ENCODE data around the gene GMDS. TPM values are rescaled to one million over a fixed set of nuclear protein-coding genes. Genes with fewer than 3 reads are reported as not detected.

Gene GMDS
- total and polyA plus RNA-seq, 2 donors (not counting 1 experiment from before 2014, with no cell fraction given) = 11.5 to 16.4 TPM

DNA sequence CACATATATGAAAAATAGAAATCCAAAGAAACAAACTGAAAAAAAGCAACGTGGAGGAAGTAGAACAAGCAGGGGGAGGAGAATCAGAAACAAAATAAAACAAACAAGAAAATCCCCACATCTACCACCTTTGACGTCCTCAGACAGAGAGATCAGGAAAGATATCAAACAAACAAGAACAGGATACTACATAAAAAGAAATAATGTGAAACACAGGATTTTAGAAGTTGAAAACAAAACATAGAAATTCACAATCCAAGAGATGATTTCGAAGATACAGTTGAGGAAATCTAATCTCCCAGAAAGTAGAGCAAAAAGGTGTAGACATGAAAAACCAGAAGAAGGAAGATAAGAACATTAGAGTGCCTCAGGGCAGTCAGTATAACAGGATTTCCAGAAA is 514.5 kb downstream of the GMDS start:
- WGBS (ENCODE audit: insufficient coverage) = no CpG with 5 or more reads among the region's 3 CpGs
- peaks cover 0 to 13% (median 2%) of the 10 kb centered on the region in 3 donors for H3K9me3 ChIP-seq (ENCODE audit: control extremely low read depth in 1 of 3, control insufficient read depth in 2 of 3, insufficient read depth in 1 of 3, low read length in 2 of 3)
- Mint-ChIP-seq H3K4me3 (no peak overlapping the region), H3K9me3 (ENCODE audit: insufficient read depth) (peaks cover 6% of the 10 kb centered on the region), H3K4me1 (no peaks in the 10 kb centered on the region), H3K27me3 (no peaks in the 10 kb centered on the region), H3K27ac (no peak overlapping the region)
- no peaks in the 10 kb centered on the region for H4K20me1 ChIP-seq (ENCODE audit: control insufficient read depth, insufficient read depth, low read length, poor library complexity, severe bottlenecking)
- intact Hi-C loops (cut with micrococcal nuclease) = loop anchor here (10.0 kb wide), 1 partner anchor 106 kb away; no protein-coding TSS in a partner anchor
- no peaks in the 10 kb centered on the region for H3K36me3 ChIP-seq (replicated peaks in 1 of 2; ENCODE audit: control extremely low read depth in 1 of 2, control insufficient read depth in 1 of 2, extremely low read depth in 1 of 2, insufficient read depth in 2 of 2, low read length in 1 of 2)
- H3K4me1 ChIP-seq (ENCODE audit: control insufficient read depth in 2 of 2, insufficient read depth in 2 of 2, low read length in 2 of 2) = no peaks in the 10 kb centered on the region
- no peak for TF ChIP-seq EZH2 (IDR thresholded peaks at IDR 0.05; ENCODE audit: borderline replicate concordance, insufficient read depth, low read depth, low read length, poor library complexity, severe bottlenecking)
- TF ChIP-seq, protein P1, sequence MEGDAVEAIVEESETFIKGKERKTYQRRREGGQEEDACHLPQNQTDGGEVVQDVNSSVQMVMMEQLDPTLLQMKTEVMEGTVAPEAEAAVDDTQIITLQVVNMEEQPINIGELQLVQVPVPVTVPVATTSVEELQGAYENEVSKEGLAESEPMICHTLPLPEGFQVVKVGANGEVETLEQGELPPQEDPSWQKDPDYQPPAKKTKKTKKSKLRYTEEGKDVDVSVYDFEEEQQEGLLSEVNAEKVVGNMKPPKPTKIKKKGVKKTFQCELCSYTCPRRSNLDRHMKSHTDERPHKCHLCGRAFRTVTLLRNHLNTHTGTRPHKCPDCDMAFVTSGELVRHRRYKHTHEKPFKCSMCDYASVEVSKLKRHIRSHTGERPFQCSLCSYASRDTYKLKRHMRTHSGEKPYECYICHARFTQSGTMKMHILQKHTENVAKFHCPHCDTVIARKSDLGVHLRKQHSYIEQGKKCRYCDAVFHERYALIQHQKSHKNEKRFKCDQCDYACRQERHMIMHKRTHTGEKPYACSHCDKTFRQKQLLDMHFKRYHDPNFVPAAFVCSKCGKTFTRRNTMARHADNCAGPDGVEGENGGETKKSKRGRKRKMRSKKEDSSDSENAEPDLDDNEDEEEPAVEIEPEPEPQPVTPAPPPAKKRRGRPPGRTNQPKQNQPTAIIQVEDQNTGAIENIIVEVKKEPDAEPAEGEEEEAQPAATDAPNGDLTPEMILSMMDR (IDR thresholded peaks at IDR 0.05) = no peak
- ATAC-seq (ENCODE audit: low read depth) (no peak), DNase-seq (no peak)
- no peak overlapping the region for H3K27ac ChIP-seq (ENCODE audit: low read length in 2 of 2)
- CTCF ChIA-PET = no interaction called here
- H2AFZ ChIP-seq (ENCODE audit: insufficient read depth, low read depth, low read length, poor library complexity, severe bottlenecking) = no peak overlapping the region
- no peaks in the 10 kb centered on the region for H3K27me3 ChIP-seq (replicated peaks in 1 of 4; ENCODE audit: control extremely low read depth in 1 of 4, control insufficient read depth in 3 of 4, insufficient read depth in 4 of 4, low read length in 3 of 4)
- POLR2A ChIA-PET = no interaction called here
- no peak overlapping the region for H3K9ac ChIP-seq (ENCODE audit: low read length)
- H3K4me3 ChIP-seq (ENCODE audit: control extremely low read depth in 1 of 5, extremely low read depth in 1 of 5, insufficient read depth in 1 of 5, low read depth in 2 of 5, low read length in 4 of 5) = no peak overlapping the region
- no peak overlapping the region for H3K4me2 ChIP-seq (replicated peaks; ENCODE audit: low read depth, low read length, poor library complexity, severe bottlenecking)
- no peaks in the 10 kb centered on the region for H3K79me2 ChIP-seq (ENCODE audit: control insufficient read depth, insufficient read depth, low read length)

DNA sequence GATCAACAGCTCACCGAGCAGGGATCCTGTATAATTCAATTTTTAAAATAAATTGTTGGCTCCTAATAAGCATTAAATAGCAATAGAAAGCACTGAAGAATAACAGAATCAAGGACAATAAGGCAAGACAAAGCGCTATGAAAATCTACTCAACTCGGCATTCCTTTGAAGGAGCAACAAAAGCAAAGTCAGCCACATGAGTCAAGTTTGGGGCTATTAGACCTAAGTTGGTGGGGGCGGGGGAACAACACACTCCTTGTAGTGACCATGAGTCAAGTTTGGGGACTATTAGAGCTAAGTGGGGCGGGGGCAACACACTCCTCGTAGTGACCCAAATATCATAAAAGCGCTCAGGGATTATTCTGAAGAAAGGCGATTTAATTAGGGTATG is 515.7 kb downstream of the GMDS start:
- Histone ChIP-seq H3K9ac (ENCODE audit: low read length) (no peak overlapping the region), H3K36me3 (replicated peaks in 1 of 2; ENCODE audit: control extremely low read depth in 1 of 2, control insufficient read depth in 1 of 2, extremely low read depth in 1 of 2, insufficient read depth in 2 of 2, low read length in 1 of 2) (no peaks in the 10 kb centered on the region), H3K9me3 (ENCODE audit: control extremely low read depth in 1 of 3, control insufficient read depth in 2 of 3, insufficient read depth in 1 of 3, low read length in 2 of 3) (peaks cover 0 to 13% (median 2%) of the 10 kb centered on the region in 3 donors), H2AFZ (ENCODE audit: insufficient read depth, low read depth, low read length, poor library complexity, severe bottlenecking) (no peak overlapping the region), H3K27ac (ENCODE audit: low read length in 2 of 2) (no peak overlapping the region), H3K4me3 (ENCODE audit: control extremely low read depth in 1 of 5, extremely low read depth in 1 of 5, insufficient read depth in 1 of 5, low read depth in 2 of 5, low read length in 4 of 5) (no peak overlapping the region), H3K27me3 (replicated peaks in 1 of 4; ENCODE audit: control extremely low read depth in 1 of 4, control insufficient read depth in 3 of 4, insufficient read depth in 4 of 4, low read length in 3 of 4) (no peaks in the 10 kb centered on the region), H3K79me2 (ENCODE audit: control insufficient read depth, insufficient read depth, low read length) (no peaks in the 10 kb centered on the region), H4K20me1 (ENCODE audit: control insufficient read depth, insufficient read depth, low read length, poor library complexity, severe bottlenecking) (no peaks in the 10 kb centered on the region), H3K4me2 (replicated peaks; ENCODE audit: low read depth, low read length, poor library complexity, severe bottlenecking) (no peak overlapping the region), H3K4me1 (ENCODE audit: control insufficient read depth in 2 of 2, insufficient read depth in 2 of 2, low read length in 2 of 2) (no peaks in the 10 kb centered on the region)
- no peak for ATAC-seq (ENCODE audit: low read depth)
- 100% methylated on average over 3 of the region's 8 CpGs for WGBS (ENCODE audit: insufficient coverage)
- CTCF ChIA-PET = no interaction called here
- TF ChIP-seq, protein P1 (IDR thresholded peaks at IDR 0.05) = no peak
- TF ChIP-seq EZH2 (IDR thresholded peaks at IDR 0.05; ENCODE audit: borderline replicate concordance, insufficient read depth, low read depth, low read length, poor library complexity, severe bottlenecking) = no peak
- no peaks in the 10 kb centered on the region for H3K27me3 Mint-ChIP-seq
- H3K4me3 Mint-ChIP-seq = no peak overlapping the region
- H3K4me1 Mint-ChIP-seq = no peaks in the 10 kb centered on the region
- DNase-seq = no peak
- no peak overlapping the region for H3K27ac Mint-ChIP-seq
- H3K9me3 Mint-ChIP-seq (ENCODE audit: insufficient read depth) = peaks cover 6% of the 10 kb centered on the region
- POLR2A ChIA-PET = no interaction called here
- intact Hi-C loops (cut with micrococcal nuclease) = loop anchor here (10.0 kb wide), 1 partner anchor 105 kb away; no protein-coding TSS in a partner anchor
